Fibroblast of peridontal ligament (primary cell): Measurements from ENCODE around the gene UVRAG.
A peak's percentile ranks its signal among the peaks of the same experiment; 100 is the strongest.

Experiments used
- DNase-seq: peaks from one replicate; pipeline ENCODE4 v3.0.0-alpha.2; 2010; ENCODE audit errors: extremely low read depth

UVRAG gene

GRCh38 chr11:75814677-75815344 is at the start of gene UVRAG:
UVRAG (plus strand) TSS chr11:75815210; CDS start chr11:75815408, 198 bp downstream.
- DNase-seq = peak; percentile 100

GRCh38 chr11:75766443-75767227 is 48.4 kb upstream of the UVRAG start:
- DNase-seq = peak; percentile 8

DNA sequence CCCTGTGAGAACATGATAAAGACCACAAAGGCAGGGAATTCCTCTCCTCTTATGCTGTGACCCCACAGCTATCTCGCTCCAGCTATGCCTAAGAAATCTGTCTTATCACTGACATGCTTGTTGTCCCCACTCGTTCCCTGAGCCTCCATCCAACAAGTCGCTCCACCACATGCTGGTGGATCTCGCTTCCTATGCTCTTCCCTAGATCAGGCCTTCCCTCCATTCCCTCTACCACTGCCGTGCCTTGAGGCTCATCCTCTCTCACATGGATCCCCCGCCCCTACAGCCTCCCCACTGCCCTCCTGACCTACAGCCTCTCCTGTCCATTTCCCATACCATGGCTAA is 47.8 kb upstream of the UVRAG start:
- no peak for DNase-seq

GRCh38 chr11:75767793-75768111 is 47.3 kb upstream of the UVRAG start:
- DNase-seq = no peak

GRCh38 chr11:75768112-75768908 is 46.7 kb upstream of the UVRAG start, which contains the start of gene DGAT2:
DGAT2 (plus strand) TSS chr11:75768778; CDS start chr11:75768992, 214 bp downstream.
- DNase-seq = peak; percentile 37

DNA sequence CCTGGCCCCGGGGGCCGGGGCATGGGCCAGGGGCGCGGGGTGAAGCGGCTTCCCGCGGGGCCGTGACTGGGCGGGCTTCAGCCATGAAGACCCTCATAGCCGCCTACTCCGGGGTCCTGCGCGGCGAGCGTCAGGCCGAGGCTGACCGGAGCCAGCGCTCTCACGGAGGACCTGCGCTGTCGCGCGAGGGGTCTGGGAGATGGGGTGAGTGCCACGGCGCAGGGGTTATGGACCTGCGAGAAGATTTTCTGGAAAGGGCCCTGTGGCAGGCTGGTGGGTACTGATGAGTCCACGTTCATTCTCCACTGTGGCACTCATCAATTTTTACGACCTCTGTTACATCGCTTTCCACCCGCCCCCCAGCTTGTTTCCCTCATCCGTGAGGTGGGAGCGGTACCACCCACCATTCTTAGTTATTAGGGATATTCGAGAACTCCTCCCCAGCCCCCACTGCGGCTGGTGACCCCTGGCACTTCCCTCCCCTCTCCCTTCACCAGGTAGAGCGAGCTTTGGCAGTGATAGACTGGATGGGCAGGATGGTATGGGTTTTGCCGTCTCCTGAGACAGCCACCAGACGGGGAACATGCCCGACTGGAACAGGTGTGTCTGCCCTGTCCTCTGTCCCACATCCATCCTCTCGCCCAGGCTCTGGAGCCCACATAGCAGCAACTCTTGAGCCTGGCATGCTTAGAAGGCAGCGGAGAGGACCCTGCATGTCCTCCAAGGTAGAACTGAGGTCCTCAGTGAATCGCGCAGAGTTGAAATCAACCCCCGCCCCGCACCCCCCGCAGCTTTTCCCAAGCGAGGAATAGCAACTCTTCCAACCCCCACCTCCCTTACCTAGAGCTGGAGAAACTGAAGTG is 45.9 kb upstream of the UVRAG start:
- DNase-seq = no peak

DNA sequence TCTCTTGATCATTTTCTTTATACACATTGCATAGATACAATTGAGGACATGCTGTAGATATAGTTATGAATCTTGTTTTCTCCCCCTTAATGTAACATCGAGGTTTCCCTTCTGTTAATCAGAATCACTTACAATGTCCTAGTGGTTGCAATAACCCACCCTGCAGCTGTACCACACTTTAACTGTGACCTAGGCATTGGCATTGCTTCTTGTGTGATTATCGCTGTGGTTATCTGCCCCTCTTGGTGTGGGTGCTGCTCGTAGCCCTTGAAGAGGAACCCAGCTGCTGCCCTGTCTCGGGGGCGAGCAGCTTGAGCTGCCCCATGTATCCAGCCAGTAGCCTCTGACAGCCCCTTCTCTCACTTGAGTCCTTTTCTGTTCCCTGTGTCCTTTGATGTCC is 44.9 kb upstream of the UVRAG start:
- no peak for DNase-seq

- DNase-seq = peak; percentile 88
Observed at GRCh38 chr11:75771646-75772410, 43.2 kb upstream of the UVRAG start.

DNA sequence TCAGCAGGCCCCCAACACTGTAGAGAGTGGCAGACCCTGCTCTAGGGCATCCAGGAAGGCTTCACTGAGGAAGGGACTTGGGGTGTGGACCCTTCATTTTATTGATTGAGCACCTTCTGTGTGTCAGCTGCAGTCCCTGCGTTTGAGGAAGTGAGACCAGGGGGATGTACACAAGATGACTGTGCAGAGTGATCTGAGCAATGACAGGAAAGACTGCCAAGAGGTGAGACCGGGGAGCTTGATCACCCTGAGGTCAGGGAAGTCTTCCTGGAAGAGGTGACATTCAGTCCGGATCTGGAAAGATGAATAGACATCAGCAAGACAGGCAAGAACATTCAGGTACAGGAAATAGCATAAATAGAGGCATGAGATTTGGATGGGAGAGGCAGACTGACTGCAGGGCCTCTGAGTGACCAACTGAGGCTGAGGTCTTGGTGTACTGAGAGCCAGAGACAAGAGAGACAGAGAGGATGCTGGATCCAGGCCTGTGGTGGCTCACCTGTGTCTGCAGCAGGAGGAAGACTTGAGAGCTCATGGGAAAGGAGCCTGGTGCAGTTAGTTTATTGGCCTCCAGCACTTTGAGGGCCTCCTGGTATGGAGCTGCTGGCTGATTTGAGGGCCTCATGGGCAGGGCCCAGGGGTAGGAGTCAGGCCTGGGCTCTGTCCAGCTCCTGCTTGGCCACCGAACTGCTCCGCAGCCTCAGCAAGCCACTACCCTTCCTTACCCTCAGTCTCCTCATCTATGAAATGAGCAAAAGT is 41.2 kb upstream of the UVRAG start:
- DNase-seq = no peak

DNA sequence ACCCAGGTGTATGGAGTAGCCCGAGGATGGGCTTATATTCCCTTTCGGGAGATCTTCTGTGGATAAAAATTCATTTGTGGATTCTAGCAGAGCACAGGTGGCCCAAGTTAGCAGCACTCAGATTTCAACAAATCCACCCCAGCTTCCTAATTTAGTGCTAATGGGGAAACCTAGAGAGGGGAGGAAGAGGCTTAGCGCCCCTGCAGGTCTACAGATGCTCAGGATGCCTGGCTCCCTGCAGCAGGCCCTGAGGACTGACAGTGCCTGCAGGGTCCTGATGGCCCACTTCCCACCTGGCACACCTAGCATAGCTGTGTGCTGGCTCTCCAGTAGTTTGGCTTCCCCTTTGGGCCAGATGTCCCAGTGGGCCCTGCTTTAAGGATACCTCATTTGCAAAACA is 40.0 kb upstream of the UVRAG start:
- DNase-seq = no peak

GRCh38 chr11:75776546-75776945 is 38.5 kb upstream of the UVRAG start:
- DNase-seq = no peak

GRCh38 chr11:75777461-75778110 is 37.4 kb upstream of the UVRAG start:
- DNase-seq = no peak

GRCh38 chr11:75778962-75779361 is 36.0 kb upstream of the UVRAG start:
- DNase-seq = no peak

DNA sequence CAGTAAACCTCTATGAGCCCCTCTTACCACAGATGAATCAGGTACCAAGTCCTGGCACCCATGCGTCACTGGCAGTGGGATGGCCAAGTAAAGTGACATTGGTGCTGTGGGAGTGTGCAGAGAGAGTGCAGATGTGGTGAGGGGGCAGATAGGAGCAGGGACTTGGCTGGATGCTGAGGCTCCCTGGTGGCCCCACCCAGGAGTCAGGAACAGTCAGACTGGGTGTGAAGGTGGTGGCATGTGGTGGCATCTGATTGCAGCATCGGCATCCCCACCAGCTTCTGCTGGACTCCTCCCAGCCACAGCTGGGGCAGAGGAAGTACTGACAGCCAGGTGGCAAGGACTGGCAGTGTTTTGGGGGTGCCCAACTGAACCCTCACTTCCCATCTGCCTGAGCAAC is 35.0 kb upstream of the UVRAG start:
- no peak for DNase-seq

DNA sequence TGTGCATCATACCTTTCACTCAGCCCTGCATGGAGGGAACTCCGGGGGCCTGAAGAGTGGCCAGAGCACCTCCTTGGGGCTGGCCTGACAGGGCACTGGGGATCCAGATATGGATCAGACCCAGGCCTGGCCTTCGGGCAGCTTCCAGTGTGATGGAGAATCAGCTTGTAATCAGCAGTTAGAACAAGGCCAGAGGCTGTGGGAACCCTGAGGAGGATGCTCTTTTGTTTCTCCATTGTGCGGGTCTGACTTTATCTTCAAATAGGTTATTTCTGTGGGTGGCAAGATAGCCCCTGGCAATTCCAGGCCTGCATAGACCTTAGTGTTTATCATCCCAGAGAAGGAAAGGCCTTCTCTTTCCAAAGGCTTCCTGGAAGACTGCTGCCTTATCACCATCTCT is 34.1 kb upstream of the UVRAG start:
- no peak for DNase-seq

DNA sequence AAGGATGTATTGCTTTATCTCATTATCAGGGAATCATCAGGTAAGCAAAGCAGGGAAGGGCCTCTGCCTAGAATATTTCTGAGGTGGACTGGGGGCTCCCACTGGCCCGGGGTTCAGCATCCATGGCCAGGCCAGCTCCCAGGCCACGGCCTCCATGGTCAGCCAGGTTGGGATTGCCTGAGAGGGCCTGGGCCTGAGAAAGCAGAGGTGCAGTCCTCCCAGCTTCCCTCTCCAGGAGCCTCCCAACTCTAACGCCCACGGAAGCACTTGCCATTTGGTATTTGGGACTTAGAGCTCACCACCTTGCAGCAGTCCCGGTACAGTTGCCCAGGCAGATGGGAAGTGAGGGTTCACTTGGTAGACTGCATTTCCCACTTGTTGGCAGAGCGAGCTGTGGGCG is 33.7 kb upstream of the UVRAG start:
- no peak for DNase-seq

DNA sequence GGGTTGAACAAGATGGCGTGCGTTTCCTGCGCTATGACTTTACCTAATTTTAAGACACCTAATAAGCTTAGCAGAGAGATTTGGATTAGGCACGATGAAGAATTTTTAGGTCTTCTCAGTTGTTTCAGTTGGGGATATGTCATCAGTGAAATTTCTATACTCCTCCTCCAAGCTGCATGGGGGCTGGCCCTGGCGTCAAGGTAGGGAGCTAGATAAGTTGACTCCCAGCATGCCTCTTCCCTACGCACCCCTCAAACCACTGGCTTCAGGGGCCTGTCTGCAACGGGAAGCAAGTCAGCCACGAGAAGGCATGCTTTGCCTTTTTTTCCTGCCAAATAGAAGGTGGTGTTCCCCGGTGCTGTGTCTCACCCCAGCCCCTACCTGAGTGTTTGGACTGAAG is 33.2 kb upstream of the UVRAG start:
- DNase-seq = no peak

GRCh38 chr11:75782540-75783263 is 32.3 kb upstream of the UVRAG start:
- DNase-seq = no peak
